ENCODE data around the gene ADAMTS2. TPM values are rescaled to one million over a fixed set of nuclear protein-coding genes. Genes with fewer than 3 reads are reported as not detected.

ADAMTS2 gene
- total and polyA plus RNA-seq, 2 donors (not counting 3 experiments of a cell fraction or from before 2014, with no cell fraction given), result not detected

GRCh38 chr5:179241175-179241574, 104.1 kb downstream of the ADAMTS2 start:
- H3K27me3 ChIP-seq (ENCODE audit: control insufficient read depth in 2 of 2, insufficient read depth in 2 of 2, low read length in 2 of 2), result no peaks in the 10 kb centered on the region
- no peaks in the 10 kb centered on the region for H3K36me3 ChIP-seq (ENCODE audit: control insufficient read depth in 2 of 2, extremely low read depth in 1 of 2, insufficient read depth in 2 of 2, low read length in 2 of 2)
- intact Hi-C loops (cut with micrococcal nuclease), result no loop called here
- no TSS peak for BruUV-seq (replicated peaks)
- no peak for TF ChIP-seq MAX (IDR thresholded peaks at IDR 0.05; ENCODE audit: insufficient read depth, insufficient read length)
- TF ChIP-seq POLR2AphosphoS5 (IDR thresholded peaks at IDR 0.05; ENCODE audit: insufficient read depth, low read depth, low read length), result no peak
- no peak for TF ChIP-seq FOS (IDR thresholded peaks at IDR 0.05; ENCODE audit: borderline replicate concordance, insufficient read depth, low read length)
- no peak for TF ChIP-seq JUN (IDR thresholded peaks at IDR 0.05; ENCODE audit: borderline replicate concordance, insufficient read depth, insufficient read length, low read depth)
- no peak for TF ChIP-seq CTCF (IDR thresholded peaks at IDR 0.05; ENCODE audit: extremely low read depth in 1 of 2, insufficient read depth in 1 of 2, low read depth in 1 of 2, low read length in 2 of 2)
- TF ChIP-seq GATA2 (IDR thresholded peaks at IDR 0.05; ENCODE audit: insufficient read depth, insufficient read length, low read depth, low read length), result no peak
- TF ChIP-seq MYC (IDR thresholded peaks at IDR 0.05; ENCODE audit: low read depth, low read length), result no peak
- no peak for TF ChIP-seq EZH2 (IDR thresholded peaks at IDR 0.05; ENCODE audit: borderline replicate concordance, low read depth, low read length, severe bottlenecking)
- no peak for TF ChIP-seq POLR2A (IDR thresholded peaks at IDR 0.05; ENCODE audit: low read depth, low read length)
- H3K4me3 ChIP-seq (replicated peaks in 1 of 3; ENCODE audit: insufficient read depth in 1 of 3, low read depth in 1 of 3, low read length in 3 of 3), result no peak overlapping the region
- CTCF ChIA-PET, result no interaction called here
- no peaks in the 10 kb centered on the region for H3K79me2 ChIP-seq (ENCODE audit: control insufficient read depth, insufficient read depth, low read length)
- POLR2A ChIA-PET, result no interaction called here
- DNase-seq (ENCODE audit: low read depth, low spot score), result no peak
- H3K9me1 ChIP-seq (replicated peaks; ENCODE audit: control insufficient read depth, extremely low read depth, insufficient read depth, low read length), result no peaks in the 10 kb centered on the region
- H4K20me1 ChIP-seq (replicated peaks; ENCODE audit: control insufficient read depth, extremely low read depth, insufficient read depth, low read length), result no peaks in the 10 kb centered on the region
- no peaks in the 10 kb centered on the region for H3K4me1 ChIP-seq (ENCODE audit: control insufficient read depth, extremely low read depth, insufficient read depth, low read length)
- no peak for FAIRE-seq
- no peaks in the 10 kb centered on the region for H3K9me3 ChIP-seq (replicated peaks; ENCODE audit: control insufficient read depth, insufficient read depth, low read length)
- no peak overlapping the region for H3K27ac ChIP-seq (ENCODE audit: insufficient read depth, low read depth, low read length)
- no peak overlapping the region for H2AFZ ChIP-seq (ENCODE audit: low read depth, low read length)
- dilution Hi-C loops (cut with MboI; ENCODE audit: extremely low pct_ligation_motif_present, low sequenced_read_pairs), result no loop called here
- H3K4me2 ChIP-seq (ENCODE audit: insufficient read depth, low read length), result no peak overlapping the region
- no peak overlapping the region for H3K9ac ChIP-seq (replicated peaks; ENCODE audit: extremely low read depth, insufficient read depth, low read length)
